GM18526 (cell line): Measurements from ENCODE around the gene C19orf25.

ENCODE experiments used
- POLR2A ChIP-seq: IDR thresholded peaks from 3 replicates; pipeline ENCODE4 v1.6.1; 2011; ENCODE audit not compliant: insufficient read length; ENCODE audit errors: extremely low read depth

C19orf25 gene

DNA sequence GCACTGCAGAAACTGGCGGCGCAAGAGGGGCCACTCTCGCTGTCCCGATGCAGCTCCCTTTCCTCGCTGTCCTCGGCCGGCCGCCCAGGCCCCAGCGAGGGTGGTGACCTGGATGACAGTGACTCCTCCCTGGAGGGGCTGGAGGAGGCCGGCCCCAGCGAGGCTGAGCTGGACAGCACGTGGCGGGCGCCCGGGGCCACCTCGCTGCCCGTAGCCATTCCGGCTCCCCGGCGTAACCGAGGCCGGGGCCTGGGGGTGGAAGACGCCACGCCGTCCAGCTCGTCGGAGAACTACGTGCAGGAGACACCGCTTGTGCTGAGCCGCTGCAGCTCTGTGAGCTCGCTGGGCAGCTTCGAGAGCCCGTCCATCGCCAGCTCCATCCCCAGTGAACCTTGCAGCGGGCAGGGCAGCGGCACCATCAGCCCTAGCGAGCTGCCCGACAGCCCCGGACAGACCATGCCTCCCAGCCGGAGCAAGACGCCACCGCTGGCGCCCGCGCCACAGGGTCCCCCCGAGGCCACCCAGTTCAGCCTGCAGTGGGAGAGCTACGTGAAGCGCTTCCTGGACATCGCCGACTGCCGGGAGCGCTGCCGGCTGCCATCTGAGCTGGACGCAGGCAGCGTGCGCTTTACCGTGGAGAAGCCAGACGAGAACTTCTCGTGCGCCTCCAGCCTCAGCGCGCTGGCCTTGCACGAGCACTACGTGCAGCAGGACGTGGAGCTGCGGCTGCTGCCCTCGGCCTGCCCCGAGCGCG lies 12.4 kb downstream of the C19orf25 start:
- no peak for TF ChIP-seq POLR2A

DNA sequence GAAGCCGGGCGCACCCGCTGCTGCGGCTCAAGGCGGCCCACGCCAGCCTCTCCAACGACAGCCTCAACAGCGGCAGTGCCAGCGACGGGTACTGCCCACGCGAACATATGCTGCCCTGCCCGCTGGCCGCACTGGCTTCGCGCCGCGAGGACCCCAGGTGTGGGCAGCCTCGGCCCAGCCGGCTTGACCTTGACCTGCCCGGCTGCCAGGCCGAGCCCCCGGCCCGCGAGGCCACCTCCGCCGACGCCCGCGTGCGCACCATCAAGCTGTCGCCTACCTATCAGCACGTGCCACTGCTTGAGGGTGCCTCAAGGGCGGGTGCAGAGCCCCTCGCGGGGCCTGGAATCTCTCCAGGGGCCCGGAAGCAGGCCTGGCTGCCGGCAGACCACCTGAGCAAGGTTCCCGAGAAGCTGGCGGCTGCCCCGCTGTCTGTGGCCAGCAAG lies 13.0 kb downstream of the C19orf25 start:
- TF ChIP-seq POLR2A, result no peak

DNA sequence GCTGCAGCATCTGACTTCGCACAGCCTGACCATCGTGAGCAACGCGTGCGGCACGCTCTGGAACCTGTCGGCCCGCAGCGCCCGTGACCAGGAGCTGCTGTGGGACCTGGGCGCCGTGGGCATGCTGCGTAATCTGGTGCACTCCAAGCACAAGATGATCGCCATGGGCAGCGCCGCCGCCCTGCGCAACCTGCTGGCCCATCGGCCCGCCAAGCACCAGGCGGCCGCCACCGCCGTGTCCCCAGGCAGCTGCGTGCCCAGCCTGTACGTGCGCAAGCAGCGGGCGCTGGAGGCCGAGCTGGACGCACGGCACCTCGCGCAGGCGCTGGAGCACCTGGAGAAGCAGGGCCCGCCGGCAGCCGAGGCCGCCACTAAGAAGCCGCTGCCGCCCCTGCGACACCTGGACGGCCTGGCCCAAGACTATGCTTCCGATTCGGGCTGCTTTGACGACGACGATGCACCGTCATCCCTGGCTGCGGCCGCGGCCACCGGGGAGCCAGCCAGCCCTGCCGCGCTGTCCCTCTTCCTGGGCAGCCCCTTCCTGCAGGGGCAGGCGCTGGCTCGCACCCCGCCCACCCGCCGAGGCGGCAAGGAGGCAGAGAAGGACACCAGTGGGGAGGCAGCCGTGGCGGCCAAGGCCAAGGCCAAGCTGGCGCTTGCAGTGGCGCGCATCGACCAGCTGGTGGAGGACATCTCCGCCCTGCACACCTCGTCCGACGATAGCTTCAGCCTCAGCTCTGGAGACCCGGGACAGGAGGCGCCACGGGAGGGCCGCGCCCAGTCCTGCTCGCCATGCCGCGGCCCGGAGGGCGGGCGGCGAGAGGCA lies 13.6 kb downstream of the C19orf25 start:
- no peak for TF ChIP-seq POLR2A

DNA sequence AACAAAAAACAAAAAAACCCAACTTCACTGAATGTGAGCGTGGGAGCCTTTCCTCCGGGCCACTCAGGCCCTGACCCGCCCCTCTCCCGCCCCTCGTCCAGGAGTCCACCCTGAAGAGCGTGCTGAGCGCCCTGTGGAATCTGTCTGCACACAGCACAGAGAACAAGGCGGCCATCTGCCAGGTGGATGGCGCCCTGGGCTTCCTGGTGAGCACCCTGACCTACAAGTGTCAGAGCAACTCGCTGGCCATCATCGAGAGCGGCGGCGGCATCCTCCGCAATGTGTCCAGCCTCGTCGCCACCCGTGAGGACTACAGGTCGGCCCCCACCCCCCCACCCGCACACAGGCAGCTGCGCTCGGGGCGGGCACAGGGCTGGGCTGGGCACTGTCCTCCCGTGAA lies 17.2 kb downstream of the C19orf25 start:
- no peak for TF ChIP-seq POLR2A

DNA sequence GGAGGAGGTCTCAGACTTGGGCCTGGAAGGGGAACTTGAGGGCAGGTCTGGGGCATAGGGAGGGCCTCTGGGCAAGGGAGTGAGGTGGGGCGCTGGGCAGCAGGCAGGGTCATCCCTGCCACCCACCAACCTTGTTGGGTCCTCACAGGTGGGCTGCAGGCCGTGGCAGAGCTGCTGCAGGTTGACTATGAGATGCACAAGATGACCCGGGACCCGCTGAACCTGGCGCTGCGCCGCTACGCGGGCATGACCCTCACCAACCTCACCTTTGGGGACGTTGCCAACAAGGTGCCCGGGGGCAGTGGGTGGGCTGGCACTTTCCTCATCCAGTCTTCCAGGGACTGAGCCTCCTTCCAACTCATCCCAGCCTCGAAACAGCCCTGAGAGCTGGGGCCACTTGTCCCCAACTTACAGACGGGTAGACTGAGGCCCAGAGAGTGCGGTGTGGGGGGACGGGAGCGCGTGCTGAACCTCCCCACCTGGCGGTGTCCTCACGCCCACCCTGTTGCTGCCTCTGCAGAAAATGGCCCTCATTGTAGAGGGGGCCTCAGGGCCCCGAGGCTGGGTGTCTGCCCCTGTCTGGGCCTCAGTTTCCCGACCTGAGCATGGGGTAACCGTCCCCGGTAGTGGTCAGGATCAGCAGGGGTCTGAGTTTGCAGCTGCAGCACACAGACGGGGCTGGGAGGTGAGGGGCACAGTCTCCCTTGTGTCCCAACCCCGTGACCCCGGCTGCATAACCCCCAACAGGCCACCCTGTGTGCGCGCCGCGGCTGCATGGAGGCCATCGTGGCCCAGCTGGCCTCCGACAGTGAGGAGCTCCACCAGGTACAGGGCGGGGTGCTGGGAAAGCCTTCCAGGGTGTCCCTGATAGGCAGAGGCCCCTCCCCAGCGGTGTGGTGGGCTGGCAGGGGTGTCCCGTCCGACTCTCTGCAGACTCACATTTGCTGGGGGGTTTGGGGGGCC lies 18.7 kb downstream of the C19orf25 start:
- no peak for TF ChIP-seq POLR2A

DNA sequence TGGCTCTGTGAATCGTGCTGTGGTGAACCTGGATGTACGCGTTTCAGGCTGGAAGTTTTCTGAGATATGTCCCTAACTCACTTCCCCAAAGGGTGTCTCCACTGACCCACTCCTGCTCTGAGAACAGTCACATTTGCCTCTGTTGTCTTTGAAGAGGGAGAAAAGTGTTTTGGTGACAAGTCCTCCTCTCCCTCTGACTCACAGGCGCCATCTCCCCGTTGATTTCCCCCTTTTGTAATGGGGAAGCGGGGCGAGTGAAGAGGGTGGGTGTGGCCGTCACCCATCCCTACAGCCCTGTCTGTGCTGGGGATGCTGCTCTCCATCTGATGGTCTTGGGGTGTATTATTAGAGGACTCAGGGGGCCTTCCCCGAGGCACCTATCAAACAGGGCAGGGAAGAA lies 19.5 kb downstream of the C19orf25 start:
- TF ChIP-seq POLR2A, result no peak

DNA sequence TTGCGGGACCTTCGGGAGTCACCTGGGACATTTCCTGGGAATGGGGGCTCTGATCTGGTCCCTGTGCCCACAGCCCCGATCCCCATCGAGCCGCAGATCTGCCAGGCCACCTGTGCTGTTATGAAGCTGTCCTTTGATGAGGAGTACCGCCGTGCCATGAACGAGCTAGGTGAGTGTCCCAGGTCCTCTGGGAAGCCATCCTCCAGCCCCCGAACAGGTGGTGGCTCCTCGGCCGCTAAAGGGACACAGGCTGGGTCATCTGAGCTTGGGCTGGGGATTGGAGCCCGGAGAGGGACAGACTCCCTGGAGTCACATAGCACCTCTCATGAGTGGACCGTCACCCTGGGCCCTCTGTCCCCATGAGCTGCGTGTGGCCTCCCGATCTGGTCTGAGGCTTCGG lies 21.1 kb downstream of the C19orf25 start:
- no peak for TF ChIP-seq POLR2A

DNA sequence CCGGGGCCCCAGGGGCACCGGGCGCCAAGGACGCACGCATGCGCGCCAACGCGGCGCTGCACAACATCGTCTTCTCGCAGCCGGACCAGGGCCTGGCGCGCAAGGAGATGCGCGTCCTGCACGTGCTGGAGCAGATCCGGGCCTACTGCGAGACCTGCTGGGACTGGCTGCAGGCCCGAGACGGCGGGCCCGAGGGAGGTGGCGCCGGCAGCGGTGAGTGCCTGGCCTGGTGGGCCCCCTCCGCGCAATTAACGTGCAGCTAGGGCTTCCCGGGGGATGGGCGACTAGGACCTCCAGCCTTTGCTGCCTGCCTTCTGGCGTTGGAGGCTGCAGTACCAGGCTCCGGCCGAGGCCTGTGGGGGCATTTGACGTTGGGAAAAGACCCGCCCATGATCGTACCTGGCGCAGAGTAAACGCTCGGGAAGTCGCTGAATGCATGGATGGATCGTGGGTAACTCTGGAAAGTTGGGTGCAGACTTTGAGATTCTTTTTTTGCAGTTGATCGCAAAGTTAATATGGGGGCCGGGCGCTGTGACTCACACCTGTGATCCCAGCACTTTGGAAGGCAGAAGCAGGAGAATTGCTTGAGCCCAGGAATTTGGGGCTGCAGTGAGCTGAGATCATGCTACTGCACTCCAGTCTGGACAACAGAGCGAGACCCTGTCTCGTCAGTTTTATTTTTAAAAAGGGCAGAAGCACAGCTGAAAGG lies 21.8 kb downstream of the C19orf25 start:
- no peak for TF ChIP-seq POLR2A

DNA sequence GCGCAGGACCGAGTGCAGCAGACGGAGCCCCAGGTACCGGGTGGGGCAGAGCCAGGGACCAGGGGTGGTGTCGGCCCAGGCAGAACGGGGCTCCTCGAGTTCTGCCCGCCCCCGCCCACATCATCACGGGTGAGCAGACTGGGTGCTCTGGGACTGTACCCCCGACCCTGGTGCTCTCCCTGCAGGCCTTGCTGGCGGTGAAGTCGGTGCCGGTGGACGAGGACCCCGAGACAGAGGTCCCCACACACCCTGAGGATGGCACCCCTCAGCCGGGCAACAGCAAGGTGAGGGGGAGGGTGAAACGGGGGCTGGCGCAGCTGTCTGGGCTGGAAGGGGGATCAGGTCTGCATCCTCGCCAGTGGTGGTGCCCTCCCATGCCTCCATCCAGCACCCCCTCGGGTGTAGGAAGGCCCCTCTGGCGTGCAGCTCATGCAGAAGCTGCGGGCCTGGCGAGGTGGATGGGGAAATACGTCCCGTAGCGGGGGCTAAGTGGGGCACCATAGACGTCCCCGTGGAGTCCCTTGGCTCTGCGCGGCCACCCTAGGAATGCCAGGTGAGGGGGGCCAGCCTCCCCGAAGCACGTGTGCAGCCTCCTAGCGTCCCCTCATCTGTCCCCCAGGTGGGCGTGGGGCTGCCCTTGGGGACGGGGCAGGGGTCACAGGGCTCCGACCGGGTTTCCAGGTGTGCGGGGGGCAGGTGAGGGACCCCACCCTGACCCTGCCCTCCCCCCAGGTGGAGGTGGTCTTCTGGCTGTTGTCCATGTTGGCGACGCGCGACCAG lies 22.7 kb downstream of the C19orf25 start:
- TF ChIP-seq POLR2A, result no peak

DNA sequence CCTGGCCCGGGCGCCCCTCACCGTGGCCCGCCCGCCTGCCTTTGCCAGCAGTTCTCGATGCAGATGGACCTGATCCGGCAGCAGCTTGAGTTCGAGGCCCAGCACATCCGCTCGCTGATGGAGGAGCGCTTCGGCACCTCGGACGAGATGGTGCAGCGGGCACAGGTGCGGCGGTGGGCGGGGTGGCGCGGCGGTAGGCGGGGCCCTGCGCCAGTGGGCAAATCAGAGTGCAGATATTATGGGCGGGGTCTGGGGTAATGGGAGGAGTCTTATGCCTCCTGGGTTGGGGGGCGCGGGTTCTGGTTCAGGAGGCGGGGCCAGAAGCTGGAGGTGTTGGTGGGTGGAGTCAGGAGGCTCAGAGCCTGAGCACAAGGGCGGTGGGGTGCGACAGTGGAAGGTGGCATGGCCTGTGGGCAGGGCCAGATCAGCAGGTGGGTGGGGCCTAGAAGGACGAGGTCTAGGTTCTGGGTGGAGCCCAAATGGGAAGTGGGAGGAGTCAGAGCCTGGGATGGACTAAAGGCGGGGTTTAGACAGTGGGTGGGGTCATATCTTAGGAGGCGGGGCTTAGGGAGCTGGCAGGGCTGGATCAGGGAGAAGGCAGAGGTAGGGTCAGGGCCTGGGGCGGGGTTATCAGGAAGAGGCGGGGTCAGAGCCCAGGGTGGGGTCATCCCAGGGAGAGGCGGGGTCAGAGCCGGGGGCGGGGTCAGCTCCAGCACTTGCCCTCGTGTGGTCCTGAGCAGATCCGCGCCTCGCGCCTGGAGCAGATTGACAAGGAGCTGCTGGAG lies 23.5 kb downstream of the C19orf25 start:
- TF ChIP-seq POLR2A, result no peak

DNA sequence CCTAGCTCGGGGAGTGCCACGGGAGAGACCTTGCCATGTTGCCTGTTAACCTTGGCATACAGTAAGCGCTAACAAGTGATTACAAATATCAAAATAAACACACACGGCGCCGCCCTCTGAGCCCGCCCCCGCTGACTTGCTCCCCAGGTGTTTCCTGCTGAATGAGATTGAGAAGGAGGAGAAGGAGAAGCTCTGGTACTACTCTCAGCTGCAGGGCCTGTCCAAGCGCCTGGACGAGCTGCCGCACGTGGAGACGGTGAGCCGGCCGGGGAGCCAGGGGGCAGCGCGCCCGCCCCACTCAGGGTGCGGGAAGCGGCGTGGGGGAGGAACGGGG lies 24.0 kb downstream of the C19orf25 start:
- TF ChIP-seq POLR2A, result no peak

DNA sequence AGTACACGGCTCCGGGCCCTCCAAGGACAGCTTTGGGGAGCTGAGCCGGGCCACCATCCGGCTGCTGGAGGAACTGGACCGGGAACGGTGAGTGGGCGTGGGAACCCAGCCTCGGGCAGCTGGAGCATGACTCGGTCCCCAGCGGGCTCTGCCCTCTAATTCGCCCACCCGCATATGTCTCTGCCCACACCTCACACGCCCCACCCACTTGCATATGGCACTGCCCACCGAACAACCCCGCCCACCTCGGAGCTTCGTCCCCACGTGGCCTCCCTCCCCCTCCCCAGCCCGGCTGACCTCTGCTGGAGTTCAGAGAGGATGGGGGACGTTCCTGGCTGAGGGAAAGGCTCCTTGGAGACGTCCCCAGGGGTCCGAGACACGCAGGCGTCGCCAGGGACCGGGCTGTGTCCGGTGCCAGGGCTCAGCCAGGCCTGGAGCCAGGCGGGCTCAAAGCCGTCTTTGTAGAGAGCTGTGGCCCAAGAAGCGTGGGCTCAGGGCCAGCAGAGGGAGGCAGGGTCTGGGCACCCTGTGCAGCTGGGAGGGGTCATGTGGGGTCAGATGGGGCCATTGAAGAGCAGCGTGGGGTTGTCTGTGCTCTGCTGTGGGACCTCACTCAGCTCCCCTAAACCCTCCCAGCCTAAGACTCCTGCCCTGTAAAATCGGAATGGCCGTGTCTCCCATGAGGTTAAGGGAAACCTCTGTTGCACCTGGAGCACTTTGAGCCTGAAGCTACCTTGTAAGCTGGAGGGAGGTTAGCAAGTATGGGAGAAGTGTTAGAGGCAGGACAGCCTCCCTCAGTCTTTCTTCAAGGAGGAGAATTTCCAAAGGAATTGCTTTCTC lies 25.3 kb downstream of the C19orf25 start:
- no peak for TF ChIP-seq POLR2A

DNA sequence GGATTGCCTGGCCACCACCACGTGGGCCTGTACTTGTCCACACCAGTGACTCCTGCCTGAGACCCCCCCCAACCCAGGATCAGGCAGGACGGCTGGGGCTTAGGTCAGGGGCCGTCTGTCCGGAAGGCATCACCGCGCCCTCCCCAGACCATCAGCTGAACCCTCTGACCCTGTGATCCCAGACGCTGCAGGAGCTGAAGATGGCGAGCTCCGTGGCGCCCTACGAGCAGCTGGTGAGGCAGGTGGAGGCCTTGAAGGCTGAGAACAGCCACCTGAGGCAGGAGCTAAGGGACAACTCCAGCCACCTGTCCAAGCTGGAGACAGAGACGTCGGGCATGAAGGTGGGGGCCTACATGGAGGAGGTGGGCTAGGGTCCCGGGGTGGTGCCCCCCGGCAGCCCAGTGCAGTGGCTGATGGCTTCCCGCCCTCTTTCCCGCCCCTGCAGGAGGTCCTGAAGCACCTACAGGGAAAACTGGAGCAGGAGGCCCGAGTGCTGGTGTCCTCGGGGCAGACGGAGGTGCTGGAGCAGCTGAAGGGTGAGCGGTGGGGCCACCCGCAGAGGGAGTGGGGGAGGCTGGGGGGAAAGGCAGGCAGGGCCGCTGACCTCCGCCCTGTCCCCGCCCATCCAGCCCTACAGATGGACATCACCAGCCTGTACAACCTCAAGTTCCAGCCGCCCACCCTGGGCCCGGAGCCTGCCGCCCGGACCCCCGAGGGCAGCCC lies 26.1 kb downstream of the C19orf25 start:
- no peak for TF ChIP-seq POLR2A
